ENCODE measurements around the gene SMIM15. TPM values are rescaled to one million over a fixed set of nuclear protein-coding genes. Genes with fewer than 3 reads are reported as not detected.
A peak's percentile ranks its signal among the peaks of the same experiment; 100 is the strongest.

The SMIM15 gene, protein sequence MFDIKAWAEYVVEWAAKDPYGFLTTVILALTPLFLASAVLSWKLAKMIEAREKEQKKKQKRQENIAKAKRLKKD
- 10 to 100 TPM; 10.6 to 19.3 (median 14.5) TPM for total RNA-seq
- 10 to 100 TPM in 2 of 3 donors, 1 to 10 TPM in 1; 7.0 to 48.7 (median 19.4) TPM for polyA plus RNA-seq
- long read RNA-seq, donor 1, transcript SMIM15-201 (3 exons, 2,889 nt) = major isoform, 11 of 11 reads
- long read RNA-seq, donor 1, partial matches to known transcripts = 0 of 11 reads
- long read RNA-seq, donor 1, other reads (novel, unspliced or antisense) = 0 of 11 reads
- long read RNA-seq, donor 2, transcript SMIM15-201 (3 exons, 2,889 nt) = major isoform, 45 of 47 reads
- long read RNA-seq, donor 2, partial matches to known transcripts = 1 of 47 reads
- long read RNA-seq, donor 2, other reads (novel, unspliced or antisense) = 1 of 47 reads

DNA sequence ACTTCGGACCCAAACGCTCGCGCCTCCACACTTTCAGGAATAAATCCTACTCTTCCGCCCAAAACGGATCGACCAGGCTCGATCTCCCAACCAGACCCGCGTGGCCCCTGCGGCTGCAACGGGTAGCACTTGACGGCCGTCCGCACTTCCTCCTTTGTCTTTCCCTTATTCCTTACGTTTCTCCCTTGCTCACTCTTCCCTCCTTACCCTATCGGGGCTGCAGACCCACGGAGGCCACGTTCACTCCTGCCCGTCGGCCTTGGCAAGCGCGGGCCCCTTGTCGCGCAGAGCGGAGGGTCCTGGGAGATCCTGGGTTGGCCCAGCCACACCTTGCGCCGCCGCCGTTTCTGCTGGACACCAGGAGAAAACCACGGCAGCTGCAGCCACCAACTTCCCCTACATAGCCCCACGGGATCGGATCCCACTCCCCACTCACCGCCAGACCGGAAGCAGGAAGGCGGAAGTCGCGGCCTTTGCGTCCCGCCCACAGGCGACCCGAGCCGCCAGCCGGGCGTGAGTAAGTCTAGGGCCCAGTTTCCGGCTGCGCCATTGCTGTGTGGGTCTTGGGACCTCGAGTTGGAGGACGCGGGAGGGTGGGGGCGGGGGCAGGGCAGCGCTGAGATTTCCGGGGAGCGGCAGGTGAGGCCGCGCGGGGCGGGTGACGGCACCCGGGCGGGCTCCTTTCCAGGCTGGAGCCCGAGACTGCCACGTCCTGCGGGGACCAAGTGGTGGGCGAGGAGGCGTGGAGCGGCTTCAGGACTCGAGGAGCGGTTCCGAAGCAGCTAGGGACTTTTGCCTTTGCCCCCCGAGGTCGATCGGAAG, at the start of gene SMIM15:
Gene SMIM15, minus strand, starts transcription at position 459 of the 822 bp plus-strand sequence. CDS start 2,297 bp downstream, outside the sequence.
- intact Hi-C loops (cut with DNase I) = loop anchor here (2.0 to 10.0 kb wide), 4 partner anchors 170 to 495 kb away; partner anchors contain the start of genes ERCC8 (in 2 of the 2), NDUFAF2 (in 2 of the 2) and ZSWIM6 (in 2 of the 2)

DNA sequence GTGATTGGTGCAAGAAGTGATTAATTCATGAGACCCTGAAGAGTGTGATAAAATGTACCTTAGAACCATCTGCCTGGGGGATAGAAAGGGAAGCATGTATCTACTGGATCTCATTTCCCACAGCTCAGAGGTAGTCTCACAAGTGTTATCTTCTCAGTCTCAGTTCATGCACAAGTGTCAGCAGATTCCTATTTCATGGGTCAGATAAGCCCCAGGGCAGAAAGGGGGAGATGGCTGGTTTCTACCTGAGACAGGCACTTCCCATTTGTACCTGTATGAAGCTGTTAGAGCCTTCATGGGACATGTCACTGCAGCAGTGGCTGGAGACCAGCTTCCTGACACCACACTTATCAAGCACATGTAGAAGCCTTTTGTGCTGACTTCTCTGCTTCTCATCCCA, 45.6 kb upstream of the SMIM15 start:
- no peaks in the 10 kb centered on the region for H3K36me3 ChIP-seq (ENCODE audit: insufficient read depth in 1 of 2, low read depth in 1 of 2)
- intact Hi-C loops (cut with DNase I) = no loop called here
- no peak overlapping the region for H3K4me3 ChIP-seq
- H3K9me3 ChIP-seq = peaks cover 5% of the 10 kb centered on the region
- no peaks in the 10 kb centered on the region for H3K27me3 ChIP-seq (ENCODE audit: insufficient read depth in 3 of 3, low read length in 2 of 3)
- ATAC-seq = no peak
- H3K4me1 ChIP-seq = no peaks in the 10 kb centered on the region
- no peak for DNase-seq
- TF ChIP-seq, protein P1, sequence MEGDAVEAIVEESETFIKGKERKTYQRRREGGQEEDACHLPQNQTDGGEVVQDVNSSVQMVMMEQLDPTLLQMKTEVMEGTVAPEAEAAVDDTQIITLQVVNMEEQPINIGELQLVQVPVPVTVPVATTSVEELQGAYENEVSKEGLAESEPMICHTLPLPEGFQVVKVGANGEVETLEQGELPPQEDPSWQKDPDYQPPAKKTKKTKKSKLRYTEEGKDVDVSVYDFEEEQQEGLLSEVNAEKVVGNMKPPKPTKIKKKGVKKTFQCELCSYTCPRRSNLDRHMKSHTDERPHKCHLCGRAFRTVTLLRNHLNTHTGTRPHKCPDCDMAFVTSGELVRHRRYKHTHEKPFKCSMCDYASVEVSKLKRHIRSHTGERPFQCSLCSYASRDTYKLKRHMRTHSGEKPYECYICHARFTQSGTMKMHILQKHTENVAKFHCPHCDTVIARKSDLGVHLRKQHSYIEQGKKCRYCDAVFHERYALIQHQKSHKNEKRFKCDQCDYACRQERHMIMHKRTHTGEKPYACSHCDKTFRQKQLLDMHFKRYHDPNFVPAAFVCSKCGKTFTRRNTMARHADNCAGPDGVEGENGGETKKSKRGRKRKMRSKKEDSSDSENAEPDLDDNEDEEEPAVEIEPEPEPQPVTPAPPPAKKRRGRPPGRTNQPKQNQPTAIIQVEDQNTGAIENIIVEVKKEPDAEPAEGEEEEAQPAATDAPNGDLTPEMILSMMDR (IDR thresholded peaks at IDR 0.05) = no peak
- no peak overlapping the region for H3K27ac ChIP-seq

More for the DNA sequence above, at the start of gene SMIM15:
- Histone ChIP-seq H3K36me3 (ENCODE audit: insufficient read depth in 1 of 2, low read depth in 1 of 2) (peaks cover 4 to 27% of the 10 kb centered on the region in 2 donors), H3K27ac (peak within 1 kb of the TSS; percentile 91), H3K4me3 (peak within 1 kb of the TSS; percentile 82), H3K4me1 (peaks cover 15% of the 10 kb centered on the region), H3K27me3 (ENCODE audit: insufficient read depth in 3 of 3, low read length in 2 of 3) (no peaks in the 10 kb centered on the region), H3K9me3 (no peaks in the 10 kb centered on the region)
- DNase-seq (peak; percentile 90 to 94), ATAC-seq (peak; percentile 96 to 99 (median 98))
- TF ChIP-seq, protein P1 (IDR thresholded peaks at IDR 0.05) = no peak
- WGBS, 3 donors = 0 to 1% (median 0%) methylated on average over 73 of the region's 73 CpGs

- Histone ChIP-seq H3K27me3 (ENCODE audit: insufficient read depth in 3 of 3, low read length in 2 of 3) (no peaks in the 10 kb centered on the region), H3K4me1 (no peaks in the 10 kb centered on the region), H3K36me3 (ENCODE audit: insufficient read depth in 1 of 2, low read depth in 1 of 2) (no peaks in the 10 kb centered on the region), H3K9me3 (peaks cover 5% of the 10 kb centered on the region), H3K4me3 (no peak overlapping the region), H3K27ac (no peak overlapping the region)
- intact Hi-C loops (cut with DNase I) = no loop called here
- ATAC-seq (no peak), DNase-seq (no peak)
- WGBS, 3 donors = 83 to 92% (median 90%) methylated on average over 5 of the region's 5 CpGs
- TF ChIP-seq, protein P1 (IDR thresholded peaks at IDR 0.05) = no peak
Observed at GRCh38 chr5:61205013-61205412, 42.7 kb upstream of the SMIM15 start.

- peaks cover 7% of the 10 kb centered on the region for H3K9me3 ChIP-seq
- H3K4me1 ChIP-seq = no peaks in the 10 kb centered on the region
- intact Hi-C loops (cut with DNase I) = no loop called here
- H3K27me3 ChIP-seq (ENCODE audit: insufficient read depth in 3 of 3, low read length in 2 of 3) = no peaks in the 10 kb centered on the region
- no peak for DNase-seq
- TF ChIP-seq, protein P1 (IDR thresholded peaks at IDR 0.05) = no peak
- no peak for ATAC-seq
- H3K4me3 ChIP-seq = no peak overlapping the region
- no peak overlapping the region for H3K27ac ChIP-seq
- WGBS, 3 donors = 85 to 91% (median 91%) methylated on average over 2 of the region's 2 CpGs
- H3K36me3 ChIP-seq (ENCODE audit: insufficient read depth in 1 of 2, low read depth in 1 of 2) = no peaks in the 10 kb centered on the region
Observed at GRCh38 chr5:61202213-61202612, 39.9 kb upstream of the SMIM15 start.
